ENCODE data around the gene FOXE3.

FOXE3 gene

DNA sequence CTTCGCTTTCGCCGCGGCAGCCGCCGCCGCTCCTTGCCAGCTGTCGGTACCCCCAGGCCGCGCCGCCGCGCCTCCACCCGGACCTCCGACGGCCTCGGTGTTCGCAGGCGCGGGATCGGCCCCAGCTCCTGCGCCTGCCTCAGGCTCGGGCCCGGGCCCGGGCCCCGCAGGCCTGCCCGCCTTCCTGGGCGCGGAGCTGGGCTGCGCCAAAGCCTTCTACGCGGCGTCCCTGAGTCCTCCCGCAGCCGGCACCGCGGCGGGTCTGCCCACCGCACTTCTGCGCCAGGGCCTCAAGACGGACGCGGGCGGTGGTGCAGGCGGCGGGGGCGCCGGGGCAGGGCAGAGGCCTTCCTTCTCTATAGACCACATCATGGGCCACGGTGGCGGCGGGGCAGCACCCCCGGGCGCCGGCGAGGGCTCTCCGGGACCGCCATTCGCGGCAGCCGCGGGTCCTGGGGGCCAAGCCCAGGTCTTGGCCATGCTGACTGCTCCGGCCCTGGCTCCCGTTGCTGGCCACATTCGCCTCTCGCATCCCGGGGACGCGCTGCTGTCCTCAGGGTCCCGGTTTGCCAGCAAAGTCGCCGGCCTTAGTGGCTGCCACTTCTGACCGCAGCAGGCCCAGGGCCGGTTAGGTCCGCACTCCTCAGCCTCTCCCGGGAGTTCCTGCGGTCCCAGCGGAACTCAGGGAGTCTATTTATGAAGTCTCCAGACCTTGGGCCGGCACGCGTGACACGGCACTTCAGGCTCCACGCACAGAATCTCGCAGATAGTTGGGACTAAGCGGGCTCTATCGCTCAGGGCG is 23.1 kb downstream of the FOXE3 start:
- TF ChIP-seq FOXM1 (IDR thresholded peaks at IDR 0.05; ENCODE audit: borderline replicate concordance) (no peak), ZNF384 (IDR thresholded peaks at IDR 0.05) (no peak), BHLHE40 (IDR thresholded peaks at IDR 0.05; ENCODE audit: borderline replicate concordance) (no peak), TARDBP (IDR thresholded peaks at IDR 0.05) (no peak), LEF1 (IDR thresholded peaks at IDR 0.05; ENCODE audit: borderline replicate concordance) (no peak), SUZ12 (IDR thresholded peaks at IDR 0.05) (no peak), ELF4 (IDR thresholded peaks at IDR 0.05) (no peak), L3MBTL2 (conservative IDR thresholded peaks at IDR 0.05) (no peak), FOXK2 (IDR thresholded peaks at IDR 0.05) (no peak), CTBP1 (IDR thresholded peaks at IDR 0.05; ENCODE audit: borderline replicate concordance) (no peak), NFRKB (IDR thresholded peaks at IDR 0.05) (no peak), SP1 (IDR thresholded peaks at IDR 0.05) (no peak), FOXA1 (IDR thresholded peaks at IDR 0.05) (no peak), ARNT (IDR thresholded peaks at IDR 0.05) (no peak)
- DNase-seq (ENCODE audit: extremely low spot score): no peak
- ChIA-PET POLR2A (no interaction called here), CTCF (interaction anchor here (2.0 kb wide), 1 partner anchor 109 kb away, joined by 6 read pairs; no protein-coding TSS in a partner anchor)

GRCh38 chr1:47439819-47440598 is 23.9 kb downstream of the FOXE3 start:
- CTCF ChIA-PET: interaction anchor here (1.6 to 2.0 kb wide), 3 partner anchors 8 to 286 kb away, joined by 5 to 10 read pairs (median 6); no protein-coding TSS in a partner anchor
- no peak for TF ChIP-seq ZNF384 (IDR thresholded peaks at IDR 0.05)
- TF ChIP-seq L3MBTL2 (conservative IDR thresholded peaks at IDR 0.05): no peak
- TF ChIP-seq TARDBP (IDR thresholded peaks at IDR 0.05): no peak
- TF ChIP-seq SP1 (IDR thresholded peaks at IDR 0.05): no peak
- TF ChIP-seq, protein P1, sequence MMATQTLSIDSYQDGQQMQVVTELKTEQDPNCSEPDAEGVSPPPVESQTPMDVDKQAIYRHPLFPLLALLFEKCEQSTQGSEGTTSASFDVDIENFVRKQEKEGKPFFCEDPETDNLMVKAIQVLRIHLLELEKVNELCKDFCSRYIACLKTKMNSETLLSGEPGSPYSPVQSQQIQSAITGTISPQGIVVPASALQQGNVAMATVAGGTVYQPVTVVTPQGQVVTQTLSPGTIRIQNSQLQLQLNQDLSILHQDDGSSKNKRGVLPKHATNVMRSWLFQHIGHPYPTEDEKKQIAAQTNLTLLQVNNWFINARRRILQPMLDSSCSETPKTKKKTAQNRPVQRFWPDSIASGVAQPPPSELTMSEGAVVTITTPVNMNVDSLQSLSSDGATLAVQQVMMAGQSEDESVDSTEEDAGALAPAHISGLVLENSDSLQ (IDR thresholded peaks at IDR 0.05): no peak
- TF ChIP-seq ELF4 (IDR thresholded peaks at IDR 0.05): no peak
- TF ChIP-seq FOXA1 (IDR thresholded peaks at IDR 0.05): no peak
- no peak for TF ChIP-seq SUZ12 (IDR thresholded peaks at IDR 0.05)
- no peak for TF ChIP-seq BHLHE40 (IDR thresholded peaks at IDR 0.05; ENCODE audit: borderline replicate concordance)
- TF ChIP-seq CTBP1 (IDR thresholded peaks at IDR 0.05; ENCODE audit: borderline replicate concordance): no peak
- TF ChIP-seq LEF1 (IDR thresholded peaks at IDR 0.05; ENCODE audit: borderline replicate concordance): no peak
- TF ChIP-seq ARNT (IDR thresholded peaks at IDR 0.05): no peak
- TF ChIP-seq HDGF (IDR thresholded peaks at IDR 0.05; ENCODE audit: borderline replicate concordance): no peak
- TF ChIP-seq FOXM1 (IDR thresholded peaks at IDR 0.05; ENCODE audit: borderline replicate concordance): no peak
- TF ChIP-seq FOXK2 (IDR thresholded peaks at IDR 0.05): no peak
- no peak for DNase-seq (ENCODE audit: extremely low spot score)
- POLR2A ChIA-PET: interaction anchor here (1.1 kb wide), 3 partner anchors 10 to 68 kb away, joined by 3 read pairs; no protein-coding TSS in a partner anchor

DNA sequence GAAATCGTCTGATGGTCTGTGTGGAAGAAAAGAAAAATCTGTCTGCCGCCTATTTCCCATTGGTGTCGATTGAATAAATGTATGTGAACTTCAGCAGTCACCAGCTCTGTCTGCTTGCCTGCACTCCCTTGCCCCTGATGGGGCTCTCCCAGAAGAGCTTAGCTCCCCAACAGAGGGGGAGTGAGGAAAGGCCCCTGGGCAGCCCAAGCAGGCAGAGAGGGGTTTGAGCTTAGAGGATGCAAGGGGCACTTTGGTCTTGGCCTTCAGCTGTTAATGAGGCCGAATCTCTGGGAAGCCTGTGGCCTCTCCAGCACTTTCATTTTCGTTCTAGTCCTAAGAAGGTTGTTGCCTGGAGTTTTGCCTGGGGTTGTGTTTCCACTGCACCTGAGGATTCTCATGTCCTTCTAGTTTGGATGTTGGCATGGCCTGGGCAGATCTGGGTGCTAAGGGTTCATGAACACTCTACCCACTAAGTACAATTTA is 24.6 kb downstream of the FOXE3 start:
- ChIA-PET POLR2A (interaction anchor here (1.1 kb wide), 4 partner anchors 9 to 244 kb away, joined by 3 read pairs; no protein-coding TSS in a partner anchor), CTCF (interaction anchor here (1.6 to 2.0 kb wide), 3 partner anchors 8 to 285 kb away, joined by 5 to 10 read pairs (median 6); no protein-coding TSS in a partner anchor)
- no peak for TF ChIP-seq LEF1 (IDR thresholded peaks at IDR 0.05; ENCODE audit: borderline replicate concordance)
- no peak for DNase-seq (ENCODE audit: extremely low spot score)

- POLR2A ChIA-PET: interaction anchor here (1.1 kb wide), 1 partner anchor 243 kb away, joined by 3 read pairs; no protein-coding TSS in a partner anchor
- no peak for TF ChIP-seq ARNT (IDR thresholded peaks at IDR 0.05)
- TF ChIP-seq BHLHE40 (IDR thresholded peaks at IDR 0.05; ENCODE audit: borderline replicate concordance): no peak
- no peak for TF ChIP-seq FOXA1 (IDR thresholded peaks at IDR 0.05)
- TF ChIP-seq NFRKB (IDR thresholded peaks at IDR 0.05): no peak
- no peak for TF ChIP-seq FOXM1 (IDR thresholded peaks at IDR 0.05; ENCODE audit: borderline replicate concordance)
- no peak for TF ChIP-seq L3MBTL2 (conservative IDR thresholded peaks at IDR 0.05)
- no peak for TF ChIP-seq ELF4 (IDR thresholded peaks at IDR 0.05)
- no peak for TF ChIP-seq LEF1 (IDR thresholded peaks at IDR 0.05; ENCODE audit: borderline replicate concordance)
- TF ChIP-seq TARDBP (IDR thresholded peaks at IDR 0.05): no peak
- TF ChIP-seq SP1 (IDR thresholded peaks at IDR 0.05): no peak
- DNase-seq (ENCODE audit: extremely low spot score): no peak
- CTCF ChIA-PET: interaction anchor here (0.5 to 2.0 kb wide), 5 partner anchors 9 to 284 kb away, joined by 3 to 10 read pairs (median 5); no protein-coding TSS in a partner anchor
Observed at GRCh38 chr1:47441450-47442106, 25.5 kb downstream of the FOXE3 start.

DNA sequence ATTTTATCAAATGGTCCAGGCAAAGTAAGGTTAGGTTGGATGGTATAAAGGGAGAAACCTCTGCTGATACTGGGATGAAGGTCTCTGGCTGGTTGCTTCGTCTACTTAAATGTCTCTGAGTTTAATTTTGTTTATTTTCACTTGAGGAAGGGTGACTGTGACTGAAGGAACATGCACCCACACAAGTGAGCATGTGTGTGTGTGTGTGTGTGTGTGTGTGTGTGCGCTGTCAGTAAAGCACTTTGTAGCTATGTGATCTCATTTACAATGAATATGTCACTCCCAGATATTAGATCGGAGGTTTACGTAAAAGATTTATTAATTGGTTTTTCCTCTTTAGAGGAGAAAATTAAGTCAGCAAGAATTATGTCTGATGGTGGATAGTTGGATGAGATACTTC is 26.1 kb downstream of the FOXE3 start:
- ChIA-PET POLR2A (no interaction called here), CTCF (interaction anchor here (0.5 to 2.0 kb wide), 2 partner anchors 280 to 284 kb away, joined by 3 to 10 read pairs; no protein-coding TSS in a partner anchor)
- no peak for DNase-seq (ENCODE audit: extremely low spot score)
- TF ChIP-seq, protein P1 (IDR thresholded peaks at IDR 0.05): no peak
- TF ChIP-seq FOXK2 (IDR thresholded peaks at IDR 0.05) (no peak), FOXA1 (IDR thresholded peaks at IDR 0.05) (no peak), L3MBTL2 (conservative IDR thresholded peaks at IDR 0.05) (no peak), NFRKB (IDR thresholded peaks at IDR 0.05) (no peak), SP1 (IDR thresholded peaks at IDR 0.05) (no peak), HDGF (IDR thresholded peaks at IDR 0.05; ENCODE audit: borderline replicate concordance) (no peak), FOXM1 (IDR thresholded peaks at IDR 0.05; ENCODE audit: borderline replicate concordance) (no peak), LEF1 (IDR thresholded peaks at IDR 0.05; ENCODE audit: borderline replicate concordance) (no peak), CTBP1 (IDR thresholded peaks at IDR 0.05; ENCODE audit: borderline replicate concordance) (no peak), ELF4 (IDR thresholded peaks at IDR 0.05) (no peak), SUZ12 (IDR thresholded peaks at IDR 0.05) (no peak)
